A172 (cell line): ENCODE results near the gene SLC34A2. TPM values are rescaled to one million over a fixed set of nuclear protein-coding genes. Genes with fewer than 3 reads are reported as not detected.
"Not testable (repeated sequence)": the region's sequence is repeated elsewhere in the genome, so short reads cannot be mapped to it uniquely, and the experiment has no call there.

Experiments
- DNase-seq: peaks from one replicate; pipeline ENCODE4 v3.0.0-alpha.2; 2015; ENCODE audit warnings: low spot score
- total RNA-seq: library from RNA; depleted of rRNA; stranded (reverse); fragments of >200 nt; shearing (Covaris generic); gene quantifications from 2 replicates; pipeline ENCODE4 v1.2.3, GENCODE V29; 2014; rRNA removed

Gene SLC34A2
- total RNA-seq, result not detected in 2 replicates

GRCh38 chr4:25654971-25655963 lies at the start of gene SLC34A2:
Gene SLC34A2, plus strand, starts transcription at chr4:25655851. Its CDS starts 6,650 bp downstream, at chr4:25662501.
- DNase-seq, result no peak

- DNase-seq, result no peak
Observed at GRCh38 chr4:25608644-25609043, 47.0 kb upstream of the SLC34A2 start.

GRCh38 chr4:25609976-25610375 lies 45.7 kb upstream of the SLC34A2 start:
- no peak for DNase-seq

- DNase-seq, result not testable (repeated sequence)
Observed at GRCh38 chr4:25613613-25614012, 42.0 kb upstream of the SLC34A2 start.

GRCh38 chr4:25614807-25615206 lies 40.8 kb upstream of the SLC34A2 start:
- DNase-seq, result no peak

GRCh38 chr4:25621027-25621930 lies 34.4 kb upstream of the SLC34A2 start:
- no peak for DNase-seq

GRCh38 chr4:25624616-25625015 lies 31.0 kb upstream of the SLC34A2 start:
- DNase-seq, result no peak

- no peak for DNase-seq
Observed at GRCh38 chr4:25628451-25628850, 27.2 kb upstream of the SLC34A2 start.

GRCh38 chr4:25632135-25632534 lies 23.5 kb upstream of the SLC34A2 start:
- DNase-seq, result no peak

GRCh38 chr4:25633541-25633940 lies 22.1 kb upstream of the SLC34A2 start:
- DNase-seq, result no peak

GRCh38 chr4:25635501-25635900 lies 20.1 kb upstream of the SLC34A2 start:
- DNase-seq, result no peak

- no peak for DNase-seq
Observed at GRCh38 chr4:25637581-25638220, 17.9 kb upstream of the SLC34A2 start.

- DNase-seq, result no peak
Observed at GRCh38 chr4:25638221-25638601, 17.4 kb upstream of the SLC34A2 start.

GRCh38 chr4:25638806-25639205 lies 16.8 kb upstream of the SLC34A2 start:
- no peak for DNase-seq

- no peak for DNase-seq
Observed at GRCh38 chr4:25650311-25650710, 5.3 kb upstream of the SLC34A2 start.

- DNase-seq, result no peak
Observed at GRCh38 chr4:25651682-25652081, 4.0 kb upstream of the SLC34A2 start.

GRCh38 chr4:25654031-25654970 lies 1.4 kb upstream of the SLC34A2 start:
- DNase-seq, result peak; percentile 21

GRCh38 chr4:25656031-25656430 lies 380 bp downstream of the SLC34A2 start:
- DNase-seq, result no peak

GRCh38 chr4:25658357-25658771 lies 2.7 kb downstream of the SLC34A2 start:
- DNase-seq, result no peak

- no peak for DNase-seq
Observed at GRCh38 chr4:25658777-25659176, 3.1 kb downstream of the SLC34A2 start.

GRCh38 chr4:25661441-25661840 lies 5.8 kb downstream of the SLC34A2 start:
- not testable (repeated sequence) for DNase-seq
